Measurements from ENCODE around the gene NR1D1.

NR1D1 gene

DNA sequence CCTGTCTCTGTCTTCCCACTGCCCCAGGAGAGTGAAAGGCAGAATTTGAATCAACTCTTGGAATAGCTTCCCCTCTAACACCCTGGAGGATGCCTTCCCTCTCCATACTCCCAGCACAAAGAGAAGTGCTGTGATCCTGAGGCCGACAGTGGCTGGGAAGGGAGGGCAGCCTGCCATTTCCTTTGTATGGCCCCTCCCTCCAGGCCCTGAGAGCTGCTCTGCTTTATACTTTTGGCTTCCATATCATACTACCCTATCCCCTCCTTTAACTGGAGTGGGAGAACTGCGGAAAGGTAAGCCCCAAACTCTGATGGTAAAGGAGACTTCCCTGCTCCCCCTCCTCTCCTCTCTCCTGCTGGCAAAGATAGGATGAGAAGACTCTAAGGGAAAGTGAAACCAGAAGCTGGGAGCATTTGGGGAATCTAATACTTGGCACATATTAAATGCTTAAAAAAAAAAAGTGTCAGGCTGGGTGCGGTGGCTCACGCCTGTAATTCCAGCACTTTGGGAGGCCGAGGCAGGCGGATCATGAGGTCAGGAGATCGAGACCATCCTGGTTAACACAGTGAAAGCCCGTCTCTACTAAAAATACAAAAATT is 42.1 kb downstream of the NR1D1 start:
- Histone ChIP-seq H3K9me3 (no peaks in the 10 kb centered on the region), H3K4me3 (ENCODE audit: low read depth, low read length) (no peak overlapping the region), H3K27me3 (no peaks in the 10 kb centered on the region), H3K36me3 (peaks cover 4% of the 10 kb centered on the region), H3K4me1 (peaks cover 4% of the 10 kb centered on the region; the same call in 1 of the 2 replicates)
- TF ChIP-seq, protein P1, sequence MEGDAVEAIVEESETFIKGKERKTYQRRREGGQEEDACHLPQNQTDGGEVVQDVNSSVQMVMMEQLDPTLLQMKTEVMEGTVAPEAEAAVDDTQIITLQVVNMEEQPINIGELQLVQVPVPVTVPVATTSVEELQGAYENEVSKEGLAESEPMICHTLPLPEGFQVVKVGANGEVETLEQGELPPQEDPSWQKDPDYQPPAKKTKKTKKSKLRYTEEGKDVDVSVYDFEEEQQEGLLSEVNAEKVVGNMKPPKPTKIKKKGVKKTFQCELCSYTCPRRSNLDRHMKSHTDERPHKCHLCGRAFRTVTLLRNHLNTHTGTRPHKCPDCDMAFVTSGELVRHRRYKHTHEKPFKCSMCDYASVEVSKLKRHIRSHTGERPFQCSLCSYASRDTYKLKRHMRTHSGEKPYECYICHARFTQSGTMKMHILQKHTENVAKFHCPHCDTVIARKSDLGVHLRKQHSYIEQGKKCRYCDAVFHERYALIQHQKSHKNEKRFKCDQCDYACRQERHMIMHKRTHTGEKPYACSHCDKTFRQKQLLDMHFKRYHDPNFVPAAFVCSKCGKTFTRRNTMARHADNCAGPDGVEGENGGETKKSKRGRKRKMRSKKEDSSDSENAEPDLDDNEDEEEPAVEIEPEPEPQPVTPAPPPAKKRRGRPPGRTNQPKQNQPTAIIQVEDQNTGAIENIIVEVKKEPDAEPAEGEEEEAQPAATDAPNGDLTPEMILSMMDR (IDR thresholded peaks at IDR 0.05; ENCODE audit: low read depth, low read length): no peak
- no peak for DNase-seq

DNA sequence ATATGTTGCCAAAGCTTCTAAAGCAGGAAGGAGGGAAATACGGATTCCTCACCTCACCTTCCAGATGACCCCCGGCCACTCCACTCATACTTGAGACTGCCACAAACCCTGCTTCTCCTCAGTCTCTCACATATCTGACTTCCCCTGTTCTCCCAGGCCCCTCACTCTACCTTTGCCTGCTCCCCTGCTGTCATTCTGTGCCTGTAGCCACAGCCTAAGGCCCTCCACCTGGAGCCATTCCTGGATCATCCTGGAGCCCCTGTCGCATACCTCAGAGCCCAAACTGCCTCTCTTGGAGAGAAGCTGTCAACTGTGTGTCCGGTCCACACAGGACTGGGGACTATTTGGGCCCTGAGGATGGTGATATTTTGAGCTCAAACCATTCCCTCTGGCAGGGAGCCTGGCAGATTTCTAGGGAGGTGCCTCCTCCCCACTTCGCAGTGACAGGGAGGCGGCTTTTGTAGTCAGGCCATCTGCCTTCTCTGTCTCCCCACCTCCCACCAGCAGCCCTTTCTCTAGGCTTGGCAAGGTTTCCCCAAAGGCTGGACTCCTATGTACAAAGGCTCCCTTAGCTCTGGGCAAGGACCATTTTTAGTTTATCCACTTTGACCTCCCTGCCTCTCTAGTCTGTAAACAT is 43.9 kb downstream of the NR1D1 start:
- Histone ChIP-seq H3K4me1 (no peaks in the 10 kb centered on the region), H3K9me3 (no peaks in the 10 kb centered on the region), H3K36me3 (peaks cover 20% of the 10 kb centered on the region), H3K27me3 (no peaks in the 10 kb centered on the region), H3K4me3 (ENCODE audit: low read depth, low read length) (no peak overlapping the region)
- no peak for DNase-seq
- TF ChIP-seq, protein P1 (IDR thresholded peaks at IDR 0.05; ENCODE audit: low read depth, low read length): no peak
